ENCODE results near the gene ADCY5.

Gene ADCY5

DNA sequence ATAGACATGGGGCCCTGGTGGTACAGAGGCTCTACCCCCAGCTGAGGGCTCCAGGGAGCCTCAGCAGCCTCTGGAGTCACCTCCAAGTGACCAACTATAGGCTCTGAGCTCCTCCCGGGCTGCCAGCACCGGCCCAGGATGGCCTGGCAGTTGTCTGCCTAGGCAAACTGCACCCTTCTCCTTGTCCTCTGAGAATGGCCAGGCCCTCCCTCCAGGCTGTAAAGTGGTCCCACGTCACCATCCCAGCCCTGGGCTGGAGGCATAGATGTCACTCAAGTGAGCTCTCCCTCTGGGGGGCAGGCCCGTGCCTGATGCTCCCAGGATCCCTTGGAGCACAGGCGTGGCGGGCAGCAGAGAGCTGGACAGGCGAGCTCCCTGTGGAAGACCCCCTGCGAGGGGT lies 127.1 kb downstream of the ADCY5 start:
- DNase-seq = no peak

DNA sequence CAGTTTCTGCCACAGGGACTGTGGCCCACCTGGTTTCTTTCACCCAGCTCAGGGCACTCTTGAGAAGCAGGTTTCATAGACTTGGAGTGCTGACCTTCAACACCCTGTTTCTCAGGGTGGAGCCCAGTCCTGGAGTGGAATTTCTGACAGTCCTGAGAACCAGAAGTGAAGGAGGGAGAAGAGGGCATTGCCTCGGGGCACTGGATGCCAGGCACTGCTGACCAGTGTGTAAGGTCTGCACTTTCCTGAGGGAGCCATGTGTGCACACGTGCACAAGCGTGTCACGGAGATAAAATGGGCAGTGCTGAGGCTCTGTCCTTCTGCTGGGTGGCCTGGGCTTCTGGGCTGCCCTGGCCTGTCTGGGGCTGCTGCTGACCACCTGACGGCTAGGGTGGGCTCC lies 128.7 kb downstream of the ADCY5 start:
- DNase-seq = no peak

DNA sequence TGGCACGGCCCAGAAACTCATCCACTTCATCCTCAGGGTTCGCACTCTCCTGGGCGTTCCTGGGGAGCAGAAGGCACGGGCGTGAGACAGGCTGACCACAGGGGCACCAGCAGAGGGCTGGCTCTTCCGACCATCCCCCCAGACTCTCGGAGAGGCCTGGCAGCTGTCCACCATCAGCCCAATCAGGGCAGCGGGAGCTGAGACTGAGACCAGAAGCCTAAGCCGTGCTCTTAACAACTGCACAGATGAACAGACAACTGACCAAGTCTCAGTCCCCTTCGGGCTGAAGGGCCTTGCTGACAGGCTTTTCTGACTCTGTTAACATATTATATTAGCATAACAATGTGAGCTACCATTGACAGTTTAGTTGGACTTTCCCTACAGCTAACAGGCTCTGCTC lies 129.1 kb downstream of the ADCY5 start:
- no peak for DNase-seq

DNA sequence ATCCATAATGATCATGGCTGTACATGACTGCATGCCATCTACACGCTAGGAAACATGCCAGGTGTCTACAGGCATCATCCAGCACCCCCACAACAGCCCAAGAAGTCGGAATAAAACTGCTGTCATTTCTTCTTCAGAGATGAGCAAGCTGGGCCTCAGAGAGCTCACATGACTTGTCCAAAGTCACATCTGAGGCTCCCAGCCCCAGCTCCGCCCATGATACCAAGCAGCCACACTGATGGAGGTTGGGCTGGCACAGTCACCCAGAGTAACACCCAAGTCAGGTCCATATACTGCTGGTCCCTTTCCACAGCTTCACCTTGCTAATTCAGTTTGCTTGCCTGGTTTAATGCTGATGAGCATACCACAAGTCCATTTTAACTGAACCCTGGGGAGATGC lies 130.5 kb downstream of the ADCY5 start:
- DNase-seq = no peak

DNA sequence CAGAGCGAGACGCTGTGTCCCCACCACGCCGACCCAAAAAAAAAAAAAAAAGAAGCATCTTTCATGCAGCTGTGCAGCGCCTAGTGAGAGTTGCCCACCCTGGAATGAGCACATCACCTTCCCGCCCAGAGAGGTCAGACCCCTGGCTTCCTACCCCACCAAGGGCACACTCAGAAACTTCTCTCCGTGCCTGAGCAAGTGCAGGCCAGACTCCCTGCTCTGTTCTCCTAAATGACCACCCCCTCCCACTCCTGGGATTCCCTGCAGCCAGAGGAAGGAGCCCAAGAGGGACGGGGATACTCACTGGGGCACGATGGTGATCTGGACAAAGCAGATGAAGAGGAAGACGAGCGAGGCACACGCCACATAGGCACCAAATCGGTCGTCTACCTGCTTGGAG lies 131.2 kb downstream of the ADCY5 start:
- no peak for DNase-seq

GRCh38 chr3:123315271-123315595 lies 133.7 kb downstream of the ADCY5 start:
- no peak for DNase-seq

- DNase-seq = no peak
These were observed 134.3 kb downstream of the ADCY5 start for GRCh38 chr3:123314359-123315270.

GRCh38 chr3:123313889-123314288 lies 135.0 kb downstream of the ADCY5 start:
- no peak for DNase-seq

- DNase-seq = no peak
These were observed 136.3 kb downstream of the ADCY5 start for GRCh38 chr3:123312331-123313265.

GRCh38 chr3:123311201-123311600 lies 137.7 kb downstream of the ADCY5 start:
- no peak for DNase-seq

- no peak for DNase-seq
These were observed 138.1 kb downstream of the ADCY5 start for GRCh38 chr3:123310741-123311140.

GRCh38 chr3:123310186-123310585 lies 138.7 kb downstream of the ADCY5 start:
- no peak for DNase-seq

- DNase-seq = no peak
These were observed 141.8 kb downstream of the ADCY5 start for GRCh38 chr3:123307064-123307463.

- DNase-seq = no peak
These were observed 143.7 kb downstream of the ADCY5 start for GRCh38 chr3:123305192-123305591.

GRCh38 chr3:123303976-123304560 lies 144.8 kb downstream of the ADCY5 start:
- DNase-seq = no peak

DNA sequence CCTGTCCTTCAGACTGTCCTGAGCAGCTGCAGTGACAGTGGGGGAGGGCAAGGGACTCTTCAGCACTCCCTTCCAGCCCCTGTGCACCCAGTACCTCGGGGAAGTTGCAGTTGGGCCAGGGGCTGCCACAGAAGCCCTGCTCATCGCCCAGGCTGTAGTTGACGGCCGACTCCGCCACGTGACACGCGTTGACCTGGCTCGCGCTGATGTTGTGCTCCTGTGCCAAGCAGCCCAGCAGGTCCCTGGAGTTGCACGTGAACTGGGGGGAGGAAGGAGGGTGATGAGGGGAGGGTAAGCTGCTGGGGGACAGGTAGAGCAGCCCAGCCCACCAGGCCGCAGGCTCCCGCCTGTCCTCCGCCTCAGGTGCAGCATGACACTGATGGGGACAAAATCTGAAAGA lies 145.9 kb downstream of the ADCY5 start:
- DNase-seq = no peak

GRCh38 chr3:123301331-123302184 lies 147.3 kb downstream of the ADCY5 start:
- no peak for DNase-seq

GRCh38 chr3:123300583-123300982 lies 148.3 kb downstream of the ADCY5 start:
- DNase-seq = no peak

DNA sequence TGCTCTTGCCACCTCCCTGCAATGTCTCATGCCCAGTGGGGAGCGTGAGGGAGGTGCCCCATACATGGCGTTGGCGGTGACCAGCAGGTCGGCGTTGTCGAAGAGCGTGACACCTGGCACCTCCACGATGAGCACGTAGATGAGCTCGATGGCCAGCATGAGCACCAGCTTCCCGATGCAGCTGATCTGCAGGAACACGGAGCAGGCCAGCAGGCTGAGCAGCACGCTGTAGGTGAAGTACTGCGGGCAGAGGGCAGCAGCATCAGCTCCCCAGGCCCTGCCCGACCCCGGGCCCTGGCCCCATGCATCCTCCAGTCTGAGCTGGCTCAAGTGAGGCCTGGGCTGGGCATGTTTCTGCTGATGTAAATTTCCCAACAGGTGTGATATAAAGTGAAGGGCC lies 148.8 kb downstream of the ADCY5 start:
- no peak for DNase-seq

DNA sequence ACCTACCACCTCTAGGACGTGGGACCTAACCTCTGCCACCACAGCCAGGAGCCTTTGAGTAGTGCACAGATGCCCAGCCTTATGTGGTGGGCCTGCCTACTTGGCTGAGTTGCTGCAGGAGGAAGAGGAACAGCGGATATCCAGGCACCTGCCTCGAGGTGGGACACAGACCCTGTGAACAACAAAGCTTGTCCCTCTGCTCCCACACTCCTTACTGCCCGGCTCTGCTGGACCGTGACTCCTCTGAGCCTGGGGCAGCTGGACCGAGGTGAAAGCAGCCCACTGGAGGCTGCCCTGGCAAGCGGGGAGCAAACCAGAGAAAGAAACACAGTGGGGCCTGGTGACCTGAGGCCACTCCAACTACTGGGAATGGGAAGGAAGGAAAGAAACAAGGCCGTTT lies 149.3 kb downstream of the ADCY5 start:
- no peak for DNase-seq

DNA sequence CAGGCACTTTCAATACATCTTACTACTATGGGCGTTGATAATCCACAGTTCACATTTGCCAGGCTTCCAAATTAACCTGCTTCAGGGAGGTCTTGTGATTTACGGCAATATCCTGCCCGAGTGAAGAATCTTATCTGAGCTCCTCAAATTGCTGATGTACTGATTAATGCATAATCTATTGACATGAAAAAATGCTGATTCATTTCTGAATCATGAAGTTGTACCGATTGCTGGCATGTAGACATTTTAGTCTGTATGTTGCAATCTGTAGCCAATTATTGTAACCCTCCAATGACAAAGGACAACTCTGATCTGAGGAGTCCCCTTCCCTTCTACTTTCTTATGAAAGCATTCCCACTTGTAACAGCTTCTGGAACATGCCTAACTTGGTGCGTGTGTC lies 150.0 kb downstream of the ADCY5 start:
- no peak for DNase-seq

DNA sequence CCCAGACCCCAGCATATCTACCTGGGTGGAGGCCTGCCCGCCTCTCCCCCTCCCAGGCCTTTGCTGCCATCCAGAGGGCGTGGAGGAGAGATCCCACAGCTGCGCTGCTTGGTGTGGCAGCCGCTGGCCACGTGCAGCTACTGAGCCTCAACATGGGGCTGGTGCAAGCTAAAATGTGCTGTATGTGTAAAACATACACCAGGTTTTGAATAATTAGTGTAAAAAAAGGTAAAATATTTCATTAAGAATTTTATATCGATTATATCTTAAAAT lies 151.3 kb downstream of the ADCY5 start:
- DNase-seq = no peak
